Measurements from ENCODE around the gene OR2W3.

OR2W3 gene

DNA sequence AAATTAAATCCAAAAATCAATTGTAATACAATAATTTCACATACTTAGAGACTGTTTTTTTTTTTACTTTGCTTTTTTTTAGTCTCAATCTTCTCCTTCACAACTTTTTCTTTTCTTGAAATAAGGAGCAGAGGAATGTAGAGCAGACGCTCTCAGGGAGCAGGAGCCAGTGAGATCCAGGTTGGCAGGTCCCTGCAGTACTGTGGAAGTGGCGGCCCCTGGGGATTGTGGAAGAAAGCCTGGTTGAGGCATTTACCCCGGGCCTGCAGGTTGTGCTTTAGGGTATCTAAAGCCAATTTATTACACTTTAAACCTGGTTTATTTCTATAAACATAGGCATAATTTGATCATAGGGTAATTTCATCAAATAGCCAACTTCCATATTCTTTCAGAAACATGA is 28.6 kb downstream of the OR2W3 start:
- no peak for DNase-seq

DNA sequence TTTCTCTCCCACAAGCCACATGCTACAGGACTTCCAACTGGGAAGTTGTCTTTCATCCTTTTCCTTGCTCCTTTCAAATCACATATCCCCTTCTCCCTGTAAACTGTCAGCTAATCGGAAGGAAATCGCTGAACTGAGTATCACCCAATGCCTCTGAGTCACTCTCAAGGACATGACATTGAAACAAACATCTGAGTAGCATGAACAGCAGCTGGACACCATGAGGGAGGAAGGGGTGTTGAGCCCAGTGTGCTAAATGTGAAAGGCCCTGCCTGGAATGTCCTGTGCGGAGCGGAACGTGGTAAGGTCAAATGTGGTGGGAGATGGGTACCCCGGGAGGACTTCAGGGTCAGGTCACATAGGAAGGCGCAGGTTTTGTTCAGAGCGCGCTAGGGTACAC is 29.5 kb downstream of the OR2W3 start, which contains the start of gene OR2AJ1:
Gene OR2AJ1, plus strand, starts transcription at position 22 of the 400 bp plus-strand sequence. CDS start 8,880 bp downstream, outside the sequence.
- DNase-seq: no peak

GRCh38 chr1:247933989-247934388 is 38.6 kb downstream of the OR2W3 start:
- no peak for DNase-seq

DNA sequence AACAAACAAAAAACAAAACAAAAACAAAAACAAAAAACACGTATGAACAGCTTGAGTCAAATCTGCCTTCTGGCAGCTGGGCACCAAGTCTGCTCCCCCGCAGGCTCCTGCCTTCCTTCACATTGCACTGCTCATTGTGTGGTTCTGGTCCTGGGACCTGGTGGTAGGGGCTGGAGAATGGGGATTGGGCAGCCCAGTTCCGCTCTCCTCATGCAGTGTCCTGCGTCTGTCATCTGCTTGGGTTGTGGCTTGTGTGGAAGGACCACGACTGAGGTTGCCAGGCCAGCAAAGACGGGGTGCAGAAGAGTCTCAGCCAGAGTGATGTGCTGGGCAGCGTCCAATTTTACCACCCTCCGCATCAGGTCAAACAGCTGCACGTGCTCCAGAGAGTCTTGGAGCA is 40.4 kb downstream of the OR2W3 start:
- no peak for DNase-seq

DNA sequence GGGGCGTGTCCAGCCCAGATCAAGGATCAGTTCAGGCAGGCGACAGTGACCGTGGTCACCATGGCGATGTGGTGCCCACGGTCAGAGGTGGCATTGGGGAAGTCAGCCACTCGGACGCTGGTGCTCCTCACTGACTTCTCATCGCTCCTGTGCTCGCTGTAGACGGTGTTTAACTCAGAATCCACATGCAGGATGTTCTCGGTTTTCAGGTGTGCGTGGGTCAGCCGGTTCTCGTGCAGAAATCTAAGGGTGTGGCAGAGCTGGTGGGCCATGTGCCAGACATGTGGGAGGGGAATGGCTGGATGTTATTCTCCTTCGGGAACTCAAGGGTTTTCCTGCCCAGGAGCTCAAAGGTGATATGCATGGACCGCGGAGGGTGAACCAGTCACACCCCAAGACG is 41.0 kb downstream of the OR2W3 start:
- DNase-seq: no peak

GRCh38 chr1:247936965-247937734 is 41.8 kb downstream of the OR2W3 start:
- peak; percentile 80 for DNase-seq

GRCh38 chr1:247942624-247943023 is 47.2 kb downstream of the OR2W3 start:
- DNase-seq: no peak

Measured in CD4-positive, alpha-beta T cell treated with Interleukin-4 for 4 hours (primary cell).